Activated CD8-positive, alpha-beta memory T cell treated with anti-CD3 and anti-CD28 coated beads for 1 hour (primary cell): ENCODE results near the gene DNAJB6.
A peak's percentile ranks its signal among the peaks of the same experiment; 100 is the strongest.

ENCODE experiments used
- DNase-seq, 2 donors: peaks; one replicate each; pipeline ENCODE4 v3.0.0-alpha.2; 2020; ENCODE audit warnings: low read depth in 1 of 2; ENCODE audit errors: extremely low read depth in 1 of 2

DNAJB6 gene

GRCh38 chr7:157336383-157337315 is at the start of gene DNAJB6:
DNAJB6 (plus strand) TSS chr7:157337004; CDS start chr7:157358573, 21,569 bp downstream.
- peak; percentile 94 to 96 for DNase-seq

- no peak for DNase-seq
Measured at GRCh38 chr7:157291404-157292080, 45.3 kb upstream of the DNAJB6 start.

GRCh38 chr7:157292258-157292657 is 44.5 kb upstream of the DNAJB6 start:
- no peak for DNase-seq

- no peak for DNase-seq
Measured at GRCh38 chr7:157292770-157293412, 43.9 kb upstream of the DNAJB6 start.

GRCh38 chr7:157293413-157293788 is 43.4 kb upstream of the DNAJB6 start:
- DNase-seq, result no peak

GRCh38 chr7:157294773-157295172 is 42.0 kb upstream of the DNAJB6 start:
- no peak for DNase-seq

- no peak for DNase-seq
Measured at GRCh38 chr7:157295338-157295737, 41.5 kb upstream of the DNAJB6 start.

- no peak for DNase-seq
Measured at GRCh38 chr7:157297185-157297584, 39.6 kb upstream of the DNAJB6 start.

GRCh38 chr7:157299317-157299612 is 37.5 kb upstream of the DNAJB6 start:
- DNase-seq, result no peak

GRCh38 chr7:157299613-157300368 is 37.0 kb upstream of the DNAJB6 start:
- DNase-seq, result no peak

GRCh38 chr7:157300369-157300825 is 36.4 kb upstream of the DNAJB6 start:
- DNase-seq, result no peak

- DNase-seq, result no peak
Measured at GRCh38 chr7:157301610-157302120, 35.1 kb upstream of the DNAJB6 start.

GRCh38 chr7:157306846-157307838 is 29.7 kb upstream of the DNAJB6 start:
- no peak for DNase-seq

- no peak for DNase-seq
Measured at GRCh38 chr7:157309988-157310668, 26.7 kb upstream of the DNAJB6 start.

- no peak for DNase-seq
Measured at GRCh38 chr7:157310676-157311185, 26.1 kb upstream of the DNAJB6 start.

GRCh38 chr7:157312941-157313340 is 23.9 kb upstream of the DNAJB6 start:
- no peak for DNase-seq

GRCh38 chr7:157313645-157314044 is 23.2 kb upstream of the DNAJB6 start:
- no peak for DNase-seq

GRCh38 chr7:157318015-157318706 is 18.6 kb upstream of the DNAJB6 start:
- DNase-seq, result no peak
